Common myeloid progenitor, CD34-positive (primary cell): Measurements from ENCODE around the gene SEMA3C.

Experiments
- CTCF ChIA-PET: fragments of 350-600 bp; sonication (Branson Sonifier 250); formaldehyde crosslinking; loops from one replicate; lab custom pipeline; 2021; ENCODE audit warnings: antibody characterized with exemption; lab: Charles Lee
- POLR2A ChIA-PET: fragments of 350-600 bp; sonication (Branson Sonifier 250); formaldehyde crosslinking; loops from one replicate; lab custom pipeline; 2021; ENCODE audit warnings: antibody characterized with exemption; lab: Charles Lee
- DNase-seq, 3 donors: peaks; one replicate each; pipeline versions ENCODE4 v3.0.0 to v3.0.0-alpha.2; 2013
- H3K27ac ChIP-seq, 2 experiments: 1 replicate in 1 of 2; 2 replicates in 1 of 2; pipeline ENCODE4 v1.7.0; 2013; ENCODE audit warnings: inconsistent platforms in 2 of 2, low read length in 2 of 2, mild to moderate bottlenecking in 2 of 2, low read depth in 1 of 2, moderate library complexity in 1 of 2; ENCODE audit not compliant: severe bottlenecking in 2 of 2, insufficient read depth in 1 of 2, poor library complexity in 1 of 2
- H3K27me3 ChIP-seq, 5 experiments: replicated peaks in 2 of 5; 1 replicate in 3 of 5; 2 replicates in 2 of 5; pipeline versions ENCODE4 v1.6.1 to v1.7.0; 2013; ENCODE audit warnings: low read length in 4 of 5, mild to moderate bottlenecking in 2 of 5, moderate library complexity in 2 of 5, inconsistent platforms in 1 of 5; ENCODE audit not compliant: insufficient read depth in 5 of 5, control insufficient read depth in 4 of 5
- H3K36me3 ChIP-seq, 4 experiments: 1 replicate in 2 of 4; 2 replicates in 2 of 4; pipeline versions ENCODE4 v1.6.1 to v1.7.0; 2013; ENCODE audit warnings: low read length in 3 of 4, control low read depth in 1 of 4, mild to moderate bottlenecking in 1 of 4; ENCODE audit not compliant: control insufficient read depth in 4 of 4, insufficient read depth in 4 of 4
- H3K4me1 ChIP-seq, 4 experiments: 1 replicate in 3 of 4; 2 replicates in 1 of 4; pipeline versions ENCODE4 v1.6.1 to v1.7.1; 2013; ENCODE audit warnings: low read length in 3 of 4, mild to moderate bottlenecking in 3 of 4, control low read depth in 1 of 4, inconsistent platforms in 1 of 4, moderate library complexity in 1 of 4; ENCODE audit not compliant: control insufficient read depth in 4 of 4, insufficient read depth in 4 of 4; ENCODE audit errors: control extremely low read depth in 1 of 4
- H3K4me3 ChIP-seq, 7 experiments: 1 replicate in 4 of 7; 2 replicates in 3 of 7; pipeline versions ENCODE4 v1.5.1 to v1.7.0; 2013; ENCODE audit warnings: mild to moderate bottlenecking in 7 of 7, low read length in 6 of 7, moderate library complexity in 6 of 7, inconsistent platforms in 2 of 7, low read depth in 2 of 7, control low read depth in 1 of 7; ENCODE audit not compliant: insufficient read depth in 4 of 7, control insufficient read depth in 1 of 7; ENCODE audit errors: extremely low read depth in 1 of 7
- H3K9me3 ChIP-seq, 5 experiments: 1 replicate in 4 of 5; 2 replicates in 1 of 5; pipeline versions ENCODE4 v1.6.1 to v1.7.1; 2013; ENCODE audit warnings: low read length in 4 of 5, mild to moderate bottlenecking in 2 of 5, inconsistent platforms in 1 of 5, low read depth in 1 of 5, moderate library complexity in 1 of 5; ENCODE audit not compliant: control insufficient read depth in 4 of 5, insufficient read depth in 2 of 5; ENCODE audit errors: control extremely low read depth in 1 of 5
- WGBS: methylation state at CpG from one replicate; pipeline ENCODE4 v1.1.5; 2013; ENCODE audit not compliant: insufficient coverage; 5-methylcytosine and 5-hydroxymethylcytosine counted together

Gene SEMA3C

GRCh38 chr7:80794631-80795573, 123.9 kb downstream of the SEMA3C start:
- Histone ChIP-seq H3K27me3 (no peaks in the 10 kb centered on the region), H3K27ac (no peak overlapping the region), H3K4me3 (no peak overlapping the region), H3K9me3 (no peaks in the 10 kb centered on the region), H3K4me1 (no peaks in the 10 kb centered on the region), H3K36me3 (no peaks in the 10 kb centered on the region)
- DNase-seq: no peak
- CTCF ChIA-PET: no interaction called here
- POLR2A ChIA-PET: no interaction called here
- WGBS: 100% methylated on average over 6 of the region's 10 CpGs

- ChIA-PET CTCF (no interaction called here), POLR2A (no interaction called here)
- Histone ChIP-seq H3K36me3 (no peaks in the 10 kb centered on the region), H3K9me3 (no peaks in the 10 kb centered on the region), H3K4me3 (no peak overlapping the region), H3K27me3 (no peaks in the 10 kb centered on the region), H3K4me1 (no peaks in the 10 kb centered on the region), H3K27ac (no peak overlapping the region)
- WGBS: 88% methylated on average over 3 of the region's 3 CpGs
- DNase-seq: no peak
Observed at GRCh38 chr7:80791509-80791929, 127.3 kb downstream of the SEMA3C start.

- Histone ChIP-seq H3K27me3 (no peaks in the 10 kb centered on the region), H3K27ac (no peak overlapping the region), H3K9me3 (no peaks in the 10 kb centered on the region), H3K4me3 (no peak overlapping the region), H3K4me1 (no peaks in the 10 kb centered on the region), H3K36me3 (no peaks in the 10 kb centered on the region)
- ChIA-PET CTCF (no interaction called here), POLR2A (no interaction called here)
- DNase-seq: no peak
- WGBS: 96% methylated on average over 3 of the region's 4 CpGs
Observed at GRCh38 chr7:80790877-80791276, 128.0 kb downstream of the SEMA3C start.

GRCh38 chr7:80787721-80788120, 131.1 kb downstream of the SEMA3C start:
- no peak overlapping the region for H3K4me3 ChIP-seq
- no CpG with 5 or more reads among the region's 1 CpG for WGBS
- ChIA-PET POLR2A (no interaction called here), CTCF (no interaction called here)
- H3K4me1 ChIP-seq: no peaks in the 10 kb centered on the region
- H3K27me3 ChIP-seq: no peaks in the 10 kb centered on the region
- H3K27ac ChIP-seq: no peak overlapping the region
- no peak for DNase-seq
- no peaks in the 10 kb centered on the region for H3K36me3 ChIP-seq
- no peaks in the 10 kb centered on the region for H3K9me3 ChIP-seq

- 83% methylated on average over 2 of the region's 3 CpGs for WGBS
- Histone ChIP-seq H3K27ac (no peak overlapping the region), H3K4me1 (no peaks in the 10 kb centered on the region), H3K4me3 (no peak overlapping the region), H3K36me3 (no peaks in the 10 kb centered on the region), H3K9me3 (no peaks in the 10 kb centered on the region), H3K27me3 (no peaks in the 10 kb centered on the region)
- POLR2A ChIA-PET: no interaction called here
- no peak for DNase-seq
- CTCF ChIA-PET: no interaction called here
Observed at GRCh38 chr7:80785961-80786536, 132.8 kb downstream of the SEMA3C start.

- no peak overlapping the region for H3K4me3 ChIP-seq
- H3K27me3 ChIP-seq: no peaks in the 10 kb centered on the region
- POLR2A ChIA-PET: no interaction called here
- no peaks in the 10 kb centered on the region for H3K36me3 ChIP-seq
- no peak for DNase-seq
- no peaks in the 10 kb centered on the region for H3K4me1 ChIP-seq
- no peak overlapping the region for H3K27ac ChIP-seq
- CTCF ChIA-PET: no interaction called here
- H3K9me3 ChIP-seq: no peaks in the 10 kb centered on the region
Observed at GRCh38 chr7:80785276-80785675, 133.6 kb downstream of the SEMA3C start.

GRCh38 chr7:80783678-80784327, 135.0 kb downstream of the SEMA3C start:
- Histone ChIP-seq H3K4me3 (no peak overlapping the region), H3K36me3 (no peaks in the 10 kb centered on the region), H3K4me1 (no peaks in the 10 kb centered on the region), H3K27ac (no peak overlapping the region), H3K9me3 (no peaks in the 10 kb centered on the region), H3K27me3 (no peaks in the 10 kb centered on the region)
- no CpG with 5 or more reads among the region's 2 CpGs for WGBS
- DNase-seq: no peak
- ChIA-PET CTCF (interaction anchor here (1.3 kb wide), 1 partner anchor 27 kb away, joined by 4 read pairs; no protein-coding TSS in a partner anchor), POLR2A (no interaction called here)
